Measurements from ENCODE around the gene PKMYT1. TPM values are rescaled to one million over a fixed set of nuclear protein-coding genes. Genes with fewer than 3 reads are reported as not detected.
"Not testable (repeated sequence)": the region's sequence is repeated elsewhere in the genome, so short reads cannot be mapped to it uniquely, and the experiment has no call there.

The PKMYT1 gene
- total RNA-seq, 1 donor from 2014 or later, result 107 TPM

- H3K4me3 ChIP-seq (ENCODE audit: low read depth, low read length), result no peak overlapping the region
- TF ChIP-seq CTCF (conservative IDR thresholded peaks at IDR 0.05; ENCODE audit: low read depth, low read length), result no peak
- DNase-seq (ENCODE audit: low read depth), result no peak
Observed at GRCh38 chr16:2946649-2947048, 33.6 kb downstream of the PKMYT1 start.

GRCh38 chr16:2943716-2944115 lies 36.5 kb downstream of the PKMYT1 start:
- H3K4me3 ChIP-seq (ENCODE audit: low read depth, low read length); DNase-seq (ENCODE audit: low read depth): not testable (repeated sequence)

GRCh38 chr16:2942045-2942444 lies 38.2 kb downstream of the PKMYT1 start:
- TF ChIP-seq CTCF (conservative IDR thresholded peaks at IDR 0.05; ENCODE audit: low read depth, low read length), result no peak
- H3K4me3 ChIP-seq (ENCODE audit: low read depth, low read length), result no peak overlapping the region
- DNase-seq (ENCODE audit: low read depth), result no peak

- no peak for TF ChIP-seq CTCF (conservative IDR thresholded peaks at IDR 0.05; ENCODE audit: low read depth, low read length)
- DNase-seq (ENCODE audit: low read depth), result no peak
Observed at GRCh38 chr16:2939968-2940367, 40.3 kb downstream of the PKMYT1 start.

GRCh38 chr16:2938206-2938605 lies 42.0 kb downstream of the PKMYT1 start:
- no peak for DNase-seq (ENCODE audit: low read depth)
- no peak for TF ChIP-seq CTCF (conservative IDR thresholded peaks at IDR 0.05; ENCODE audit: low read depth, low read length)
- H3K4me3 ChIP-seq (ENCODE audit: low read depth, low read length), result no peak overlapping the region

More at GRCh38 chr16:2939968-2940367, 40.3 kb downstream of the PKMYT1 start:
- H3K4me3 ChIP-seq (ENCODE audit: low read depth, low read length), result no peak overlapping the region

GRCh38 chr16:2937170-2937569 lies 43.1 kb downstream of the PKMYT1 start:
- TF ChIP-seq CTCF (conservative IDR thresholded peaks at IDR 0.05; ENCODE audit: low read depth, low read length), result no peak
- DNase-seq (ENCODE audit: low read depth), result no peak
- no peak overlapping the region for H3K4me3 ChIP-seq (ENCODE audit: low read depth, low read length)

- TF ChIP-seq CTCF (conservative IDR thresholded peaks at IDR 0.05; ENCODE audit: low read depth, low read length), result no peak
- H3K4me3 ChIP-seq (ENCODE audit: low read depth, low read length), result no peak overlapping the region
- no peak for DNase-seq (ENCODE audit: low read depth)
Observed at GRCh38 chr16:2936436-2937011, 43.7 kb downstream of the PKMYT1 start.

All from epithelial cell of proximal tubule (primary cell).